Activated CD4-positive, alpha-beta T cell treated with anti-CD3 and anti-CD28 coated beads for 1 hour (primary cell): ENCODE results near the gene RTN4.

ENCODE experiments used
- DNase-seq: peaks from one replicate; pipeline ENCODE4 v3.0.0-alpha.2; 2020

RTN4 gene

GRCh38 chr2:54967269-54967668 is 83.0 kb downstream of the RTN4 start:
- DNase-seq, result no peak

GRCh38 chr2:54966837-54967236 is 83.4 kb downstream of the RTN4 start:
- DNase-seq, result no peak

- DNase-seq, result no peak
Measured at GRCh38 chr2:54966165-54966832, 84.0 kb downstream of the RTN4 start.

GRCh38 chr2:54965425-54965824 is 84.8 kb downstream of the RTN4 start:
- DNase-seq, result no peak

- no peak for DNase-seq
Measured at GRCh38 chr2:54964816-54965215, 85.4 kb downstream of the RTN4 start.

- no peak for DNase-seq
Measured at GRCh38 chr2:54964271-54964670, 86.0 kb downstream of the RTN4 start.

- DNase-seq, result no peak
Measured at GRCh38 chr2:54963476-54963875, 86.8 kb downstream of the RTN4 start.

GRCh38 chr2:54962935-54963440 is 87.3 kb downstream of the RTN4 start:
- no peak for DNase-seq

- DNase-seq, result no peak
Measured at GRCh38 chr2:54962511-54962910, 87.7 kb downstream of the RTN4 start.

GRCh38 chr2:54960164-54960563 is 90.1 kb downstream of the RTN4 start:
- no peak for DNase-seq

- no peak for DNase-seq
Measured at GRCh38 chr2:54958717-54959371, 91.4 kb downstream of the RTN4 start.

- no peak for DNase-seq
Measured at GRCh38 chr2:54957321-54957999, 92.8 kb downstream of the RTN4 start.

- no peak for DNase-seq
Measured at GRCh38 chr2:54956111-54956627, 94.1 kb downstream of the RTN4 start.

GRCh38 chr2:54955358-54956110 is 94.7 kb downstream of the RTN4 start:
- no peak for DNase-seq

- no peak for DNase-seq
Measured at GRCh38 chr2:54954705-54955357, 95.4 kb downstream of the RTN4 start.

GRCh38 chr2:54954158-54954557 is 96.1 kb downstream of the RTN4 start:
- DNase-seq, result no peak

- DNase-seq, result no peak
Measured at GRCh38 chr2:54952978-54953456, 97.2 kb downstream of the RTN4 start.

GRCh38 chr2:54952425-54952824 is 97.8 kb downstream of the RTN4 start:
- no peak for DNase-seq

- DNase-seq, result no peak
Measured at GRCh38 chr2:54950811-54951210, 99.4 kb downstream of the RTN4 start.

GRCh38 chr2:54949431-54949830 is 100.8 kb downstream of the RTN4 start:
- no peak for DNase-seq

GRCh38 chr2:54948120-54948519 is 102.1 kb downstream of the RTN4 start:
- no peak for DNase-seq

GRCh38 chr2:54947646-54948045 is 102.6 kb downstream of the RTN4 start:
- DNase-seq, result no peak
